HCT116 (cell line): ENCODE data around the gene TMTC2. TPM values are rescaled to one million over a fixed set of nuclear protein-coding genes. Genes with fewer than 3 reads are reported as not detected.

ENCODE experiments used
- ATAC-seq: fragments of 200-7000 bp; cut with Tn5 transposase; 2 replicates; pipeline ENCODE4 v1.9.1; 2020; ENCODE audit warnings: mild to moderate bottlenecking, moderate library complexity
- BruUV-seq: library from RNA; stranded (reverse); fragments of 400-500 nt; replicated peaks from 2 replicates; lab custom pipeline; 2021; lab: Mats Ljungman, UMichigan
- CTCF ChIA-PET: fragments of 300-600 bp; sonication (Branson Sonifier 250); formaldehyde crosslinking; loops from one replicate; lab custom pipeline; 2021; ENCODE audit warnings: antibody characterized with exemption; lab: Charles Lee
- POLR2A ChIA-PET: fragments of 300-600, 350-600 bp; sonication (Branson Sonifier 250); formaldehyde crosslinking; loops from one replicate; lab custom pipeline; 2021; ENCODE audit warnings: antibody characterized with exemption; lab: Charles Lee
- RAD21 ChIA-PET, 2 experiments: fragments of 300-600 bp; sonication (Branson Sonifier 250); formaldehyde crosslinking; loops; one replicate each; lab custom pipeline; 2023; ENCODE audit warnings: low total read pairs in 2 of 2; ENCODE audit not compliant: uncharacterized antibody in 2 of 2, unreplicated experiment in 2 of 2, low non-redundant PET in 1 of 2; lab: Charles Lee
- DNase-seq: peaks from one replicate; pipeline ENCODE4 v3.0.0-alpha.2; 2010; ENCODE audit warnings: low read depth, low spot score
- H2AFZ ChIP-seq: fragments of 200-600 bp; shearing (Covaris generic), sonication (generic); 2 replicates; pipeline ENCODE4 v1.6.1; 2017; ENCODE audit warnings: low read depth, mixed run types, mixed read lengths, antibody characterized with exemption, low read length; ENCODE audit not compliant: poor library complexity, severe bottlenecking
- H3K27ac ChIP-seq: 2 replicates; pipeline ENCODE4 v1.5.1; 2012; ENCODE audit warnings: low read depth, low read length
- H3K27me3 ChIP-seq: fragments of 200-600 bp; sonication (generic); 2 replicates; pipeline ENCODE4 v1.6.1; 2016; ENCODE audit warnings: mixed run types, low read length, mixed read lengths; ENCODE audit not compliant: insufficient read depth
- H3K36me3 ChIP-seq, 2 experiments: fragments of 200-500 bp in 1 of 2; fragments of 200-600 bp in 1 of 2; sonication (Bioruptor generic) in 1 of 2; sonication (generic) in 1 of 2; 2 replicates each; pipeline versions ENCODE4 v1.5.1 to v1.6.1; 2014 to 2016; ENCODE audit warnings: low read length in 2 of 2, inconsistent platforms in 1 of 2, mixed read lengths in 1 of 2, mixed run types in 1 of 2; ENCODE audit not compliant: insufficient read depth in 2 of 2, control insufficient read depth in 1 of 2
- H3K4me1 ChIP-seq, 2 experiments: fragments of 200-600 bp in 1 of 2; sonication (generic) in 1 of 2; 2 replicates each; pipeline versions ENCODE4 v1.5.1 to v1.6.1; 2012 to 2017; ENCODE audit warnings: low read length in 2 of 2, inconsistent platforms in 1 of 2, mild to moderate bottlenecking in 1 of 2, mixed read lengths in 1 of 2, mixed run types in 1 of 2, moderate library complexity in 1 of 2; ENCODE audit not compliant: insufficient read depth in 2 of 2, control insufficient read depth in 1 of 2
- H3K4me2 ChIP-seq: fragments of 200-600 bp; sonication (generic); 2 replicates; pipeline ENCODE4 v1.6.1; 2017; ENCODE audit warnings: mixed run types, low read length, mixed read lengths
- H3K4me3 ChIP-seq, 2 experiments: fragments of 200-600 bp in 1 of 2; sonication (generic) in 1 of 2; replicated peaks in 1 of 2; 2 replicates each; pipeline ENCODE4 v1.5.1; 2011 to 2016; ENCODE audit warnings: low read length in 2 of 2, control low read depth in 1 of 2, low read depth in 1 of 2, mild to moderate bottlenecking in 1 of 2, mixed read lengths in 1 of 2, mixed run types in 1 of 2
- H3K79me2 ChIP-seq: fragments of 200-600 bp; sonication (generic); 2 replicates; pipeline ENCODE4 v1.6.1; 2017; ENCODE audit warnings: mild to moderate bottlenecking, mixed run types, low read length, moderate library complexity, mixed read lengths; ENCODE audit not compliant: insufficient read depth
- H3K9ac ChIP-seq: fragments of 200-600 bp; sonication (generic); 2 replicates; pipeline ENCODE4 v1.6.1; 2016; ENCODE audit warnings: low read length, mixed read lengths
- H3K9me2 ChIP-seq: fragments of 200-600 bp; sonication (generic), shearing (Covaris generic); 2 replicates; pipeline ENCODE4 v1.6.1; 2017; ENCODE audit warnings: mixed run types, mild to moderate bottlenecking, moderate library complexity; ENCODE audit not compliant: insufficient read depth
- H3K9me3 ChIP-seq, 2 experiments: fragments of 200-500 bp in 1 of 2; fragments of 200-600 bp in 1 of 2; sonication (Bioruptor generic) in 1 of 2; sonication (generic) in 1 of 2; 2 replicates each; pipeline ENCODE4 v1.6.1; 2014 to 2017; ENCODE audit warnings: low read length in 2 of 2, mixed read lengths in 2 of 2, inconsistent platforms in 1 of 2, low read depth in 1 of 2, mild to moderate bottlenecking in 1 of 2, mixed run types in 1 of 2, moderate library complexity in 1 of 2; ENCODE audit not compliant: control insufficient read depth in 1 of 2, insufficient read depth in 1 of 2
- H4K20me1 ChIP-seq: fragments of 200-600 bp; sonication (generic), shearing (Covaris generic); 2 replicates; pipeline ENCODE4 v1.6.1; 2017; ENCODE audit warnings: mixed run types, mild to moderate bottlenecking, moderate library complexity; ENCODE audit not compliant: insufficient read depth
- ATF3 ChIP-seq: IDR thresholded peaks from 2 replicates; pipeline ENCODE4 v1.6.1; 2012
- CBX3 ChIP-seq: IDR thresholded peaks from 2 replicates; pipeline ENCODE4 v1.6.1; 2012; ENCODE audit warnings: low read depth
- CEBPB ChIP-seq: IDR thresholded peaks from 2 replicates; pipeline ENCODE4 v1.6.1; 2012; ENCODE audit warnings: low read depth
- CTCF ChIP-seq, 3 experiments: fragments of 200-600 bp in 1 of 3; sonication (generic) in 1 of 3; IDR thresholded peaks in 2 of 3; conservative IDR thresholded peaks in 1 of 3; 2 replicates each; pipeline ENCODE4 v1.5.1; 2012 to 2017; ENCODE audit warnings: low read depth in 2 of 3, low read length in 2 of 3, antibody characterized with exemption in 1 of 3, borderline replicate concordance in 1 of 3, control low read depth in 1 of 3, mild to moderate bottlenecking in 1 of 3, mixed read lengths in 1 of 3, mixed run types in 1 of 3, moderate library complexity in 1 of 3; ENCODE audit not compliant: insufficient read depth in 1 of 3
- EGR1 ChIP-seq: IDR thresholded peaks from 2 replicates; pipeline ENCODE4 v1.6.1; 2012; ENCODE audit warnings: low read depth
- JUND ChIP-seq: IDR thresholded peaks from 2 replicates; pipeline ENCODE4 v1.6.1; 2012
- MAX ChIP-seq: IDR thresholded peaks from 2 replicates; pipeline ENCODE4 v1.6.1; 2012
- POLR2A ChIP-seq: IDR thresholded peaks from 2 replicates; pipeline ENCODE4 v1.7.0; 2011; ENCODE audit warnings: borderline replicate concordance; ENCODE audit not compliant: insufficient read depth, insufficient read length; ENCODE audit errors: extremely low read depth
- RAD21 ChIP-seq: IDR thresholded peaks from 2 replicates; pipeline ENCODE4 v1.6.1; 2012; ENCODE audit warnings: low read depth, mild to moderate bottlenecking
- REST ChIP-seq: IDR thresholded peaks from 2 replicates; pipeline ENCODE4 v1.6.1; 2012; ENCODE audit warnings: low read depth
- SP1 ChIP-seq: IDR thresholded peaks from 2 replicates; pipeline ENCODE4 v1.6.1; 2012; ENCODE audit warnings: low read depth
- TCF7L2 ChIP-seq: IDR thresholded peaks from 2 replicates; pipeline ENCODE4 v1.7.0; 2011; ENCODE audit warnings: borderline replicate concordance, inconsistent platforms; ENCODE audit not compliant: insufficient read depth, insufficient read length; ENCODE audit errors: extremely low read depth
- intact Hi-C: fragments of 100-400 bp; cut with micrococcal nuclease; formaldehyde crosslinking; loops from 2 replicates; pipeline ENCODE4 v1.10.0; 2022
- total RNA-seq: library from RNA; stranded (reverse); gene quantifications from one replicate; pipeline ENCODE4 v1.2.1, GENCODE V29; 2021; ENCODE audit not compliant: unreplicated experiment

The TMTC2 gene
- total RNA-seq, 1 experiment from 2014 or later = 11.5 TPM

GRCh38 chr12:82650627-82651337 lies 35.9 kb upstream of the TMTC2 start (continued):
- TF ChIP-seq REST (no peak), EGR1 (no peak), CBX3 (peak; percentile 99)

GRCh38 chr12:82651489-82651888 lies 35.2 kb upstream of the TMTC2 start:
- BruUV-seq = no TSS peak
- Histone ChIP-seq H3K79me2 (no peaks in the 10 kb centered on the region), H3K27ac (peak overlapping the region; percentile 74; the same call in 1 of the 2 replicates), H3K36me3 (no peaks in the 10 kb centered on the region), H2AFZ (peak overlapping the region; percentile 83), H3K4me3 (peak overlapping the region in 1 of 2 experiments; percentile 25; a peak in 2 of 4 replicates), H3K4me2 (peak overlapping the region; percentile 66), H3K9me2 (no peaks in the 10 kb centered on the region), H3K9ac (peak overlapping the region; percentile 58), H3K9me3 (no peaks in the 10 kb centered on the region), H3K4me1 (peaks cover 24 to 40% of the 10 kb centered on the region in 2 experiments), H3K27me3 (no peaks in the 10 kb centered on the region), H4K20me1 (no peaks in the 10 kb centered on the region)
- peak; percentile 83 for DNase-seq
- intact Hi-C loops = no loop called here
- ChIA-PET RAD21 (no interaction called here), POLR2A (interaction anchor here (1.8 to 2.6 kb wide), 2 partner anchors 9 to 35 kb away, joined by 5 to 12 read pairs; partner anchors contain the start of gene TMTC2), CTCF (no interaction called here)
- ATAC-seq = peak; percentile 66
- TF ChIP-seq CTCF (IDR thresholded peaks at IDR 0.05 in 2 of 3, conservative IDR thresholded peaks at IDR 0.05 in 1 of 3; ENCODE audit: borderline replicate concordance in 1 of 3, insufficient read depth in 1 of 3, low read depth in 2 of 3, low read length in 2 of 3) = no peak
- no peak for TF ChIP-seq REST
- peak; percentile 41; the same call in 1 of the 2 replicates for TF ChIP-seq SP1
- TF ChIP-seq RAD21 = no peak
- TF ChIP-seq CEBPB = peak; percentile 68; the same call in 1 of the 2 replicates
- no peak for TF ChIP-seq TCF7L2
- peak; percentile 65; the same call in 1 of the 2 replicates for TF ChIP-seq ATF3
- TF ChIP-seq POLR2A = no peak
- TF ChIP-seq JUND = peak; percentile 59
- no peak for TF ChIP-seq EGR1
- no peak for TF ChIP-seq MAX
